NCI-H748 treated with DMSO at 0.1 percent for 48 hours (cell line): ENCODE results near the gene TEX44.
"Not testable (repeated sequence)": the region's sequence is repeated elsewhere in the genome, so short reads cannot be mapped to it uniquely, and the experiment has no call there.

Experiments
- DNase-seq: peaks from one replicate; lab custom pipeline; 2025; lab: John Stamatoyannopoulos, UW

Gene TEX44

DNA sequence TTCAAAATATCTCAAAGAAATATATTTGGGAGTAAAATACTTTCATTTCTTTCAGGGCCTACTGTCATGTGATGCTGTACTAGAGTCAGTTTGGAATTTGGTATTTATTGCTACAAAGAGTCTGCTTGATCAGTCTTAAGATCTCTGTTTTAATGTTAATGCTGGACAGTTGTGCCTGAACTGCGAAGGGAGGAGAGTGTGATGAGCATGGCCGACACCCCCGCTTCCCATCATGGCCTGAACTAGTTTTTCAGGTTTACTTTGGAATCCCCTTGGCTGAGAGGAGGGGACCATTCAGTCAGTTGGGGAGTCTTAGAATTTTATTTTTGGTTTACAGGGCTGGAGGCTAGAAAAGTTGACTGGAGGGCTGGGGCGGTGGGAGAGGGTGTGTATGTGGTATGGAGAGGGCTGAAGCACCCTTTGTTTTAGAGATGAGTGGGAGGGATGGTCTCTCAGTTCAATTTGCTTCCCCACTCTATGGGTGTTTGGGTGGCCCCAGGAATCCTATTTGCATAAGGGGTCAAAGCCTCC is 20.9 kb upstream of the TEX44 start:
- DNase-seq: no peak

DNA sequence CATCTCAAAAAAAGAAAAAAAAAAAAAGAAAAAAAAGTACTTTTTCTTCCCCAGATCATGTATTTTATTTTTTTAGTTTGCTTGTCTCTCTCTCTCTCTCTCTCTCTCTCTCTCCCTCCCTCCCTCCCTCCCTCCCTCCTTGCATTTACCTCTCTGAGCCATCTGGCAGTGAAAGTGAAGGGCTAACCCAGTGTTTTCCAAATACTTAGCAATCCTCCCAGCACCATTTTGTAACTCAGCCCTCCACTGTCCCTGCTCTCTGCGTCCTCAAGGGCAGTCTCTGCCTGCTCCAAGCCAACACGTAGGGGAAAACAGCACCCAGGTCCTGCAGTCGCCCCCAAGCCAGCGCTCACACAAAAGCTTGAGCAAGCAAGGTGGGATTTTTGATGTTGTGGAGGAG is 19.6 kb upstream of the TEX44 start:
- DNase-seq: no peak

DNA sequence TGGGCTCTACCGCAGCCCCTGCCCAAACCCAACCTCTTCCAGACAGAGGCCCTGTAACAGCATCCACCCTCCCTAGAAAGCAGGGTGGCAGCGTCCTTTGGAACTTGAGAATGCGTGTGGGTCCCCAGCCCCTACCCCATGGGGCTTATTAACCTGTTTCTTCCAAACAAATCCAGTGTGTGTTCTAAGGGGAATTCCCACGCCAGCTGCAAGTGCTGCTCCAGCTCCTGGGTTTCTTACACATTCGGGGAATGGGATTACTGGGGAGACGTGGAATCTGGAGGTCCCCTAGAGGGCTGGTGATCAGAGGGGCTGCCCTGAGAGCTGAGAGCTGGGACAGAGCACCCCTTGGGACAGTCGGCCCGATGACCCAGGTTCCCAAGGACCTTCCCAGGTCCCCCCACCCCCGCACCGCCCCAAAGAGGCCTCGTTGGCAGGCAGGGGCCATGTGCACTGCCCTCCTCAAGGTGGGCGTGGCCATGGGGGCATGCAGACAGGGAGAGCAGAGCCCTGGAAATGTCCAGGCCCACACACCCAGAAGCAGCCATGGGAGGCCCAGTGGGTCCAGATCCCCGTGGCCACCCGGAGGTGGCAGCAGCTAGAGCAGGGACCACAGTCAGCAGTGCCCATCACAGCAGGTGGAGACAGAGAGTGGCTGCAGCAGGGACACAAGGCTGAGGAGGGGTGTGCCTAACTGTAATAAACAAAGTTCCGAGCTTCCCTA is 18.8 kb upstream of the TEX44 start:
- DNase-seq: no peak

DNA sequence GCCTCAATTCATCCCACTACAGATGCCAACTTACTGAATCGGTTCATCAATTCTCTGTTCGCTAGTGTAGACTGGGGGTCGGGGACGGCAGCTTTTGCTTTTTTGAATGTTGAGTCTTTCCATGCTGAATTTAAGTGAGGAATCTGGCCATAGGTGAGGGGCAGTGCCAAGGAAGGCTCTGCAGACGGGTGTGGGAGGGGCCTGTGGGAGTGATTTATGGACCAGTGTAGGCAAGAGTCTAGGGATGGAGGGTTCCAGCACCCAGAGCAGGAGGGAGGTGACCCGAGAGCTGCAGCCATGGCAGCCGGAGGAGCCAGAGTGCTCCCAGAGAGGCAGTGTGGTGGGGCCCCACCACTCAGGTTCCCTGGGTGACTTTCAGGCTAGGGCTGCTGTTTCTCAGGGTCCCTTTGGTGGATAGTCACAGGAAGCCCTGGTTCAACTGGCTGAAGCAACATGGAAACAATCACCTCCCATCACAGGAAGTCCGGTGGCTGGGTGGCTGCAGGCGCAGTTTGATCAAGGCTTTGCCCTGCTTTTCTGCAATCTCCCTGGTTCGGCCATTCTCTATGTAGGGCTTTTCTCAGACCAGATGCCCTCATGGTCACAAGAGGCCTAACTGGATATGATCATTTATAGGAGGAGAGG is 16.9 kb upstream of the TEX44 start:
- DNase-seq: no peak

DNA sequence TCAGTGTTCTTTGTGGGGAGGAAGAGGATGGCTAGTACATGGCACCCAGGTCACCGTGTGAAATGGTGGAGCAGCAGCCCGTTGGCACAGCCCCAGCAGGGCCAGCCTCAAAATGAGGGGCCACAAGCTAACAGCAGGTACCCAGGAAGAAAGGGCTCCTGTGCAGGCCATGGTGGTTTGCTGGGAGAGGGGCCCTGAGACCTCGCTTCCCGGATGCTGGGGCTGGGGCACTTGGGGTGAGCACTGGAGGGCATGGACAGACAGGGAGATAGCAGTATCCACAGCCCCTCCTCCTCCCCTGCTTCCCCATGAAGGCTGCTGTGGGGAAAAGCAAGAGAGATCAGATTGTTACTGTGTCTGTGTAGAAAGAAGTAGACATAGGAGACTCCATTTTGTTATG is 16.2 kb upstream of the TEX44 start:
- DNase-seq: no peak

DNA sequence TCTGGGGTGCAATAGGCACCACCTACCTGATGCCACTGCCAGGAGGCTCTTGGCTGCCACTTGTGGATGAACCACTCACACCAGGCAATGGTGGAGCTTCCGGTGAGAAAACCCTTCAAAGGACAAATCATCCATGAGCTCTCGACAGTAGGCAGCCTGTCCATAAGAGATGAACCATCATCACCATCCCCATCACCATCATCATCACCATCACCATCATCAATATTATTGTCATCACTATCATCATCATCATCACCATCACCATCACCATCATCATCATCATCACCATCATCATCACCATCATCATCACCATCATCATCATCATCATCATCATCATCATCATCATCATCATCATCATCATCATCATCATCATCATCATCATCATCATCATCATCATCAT is 14.0 kb upstream of the TEX44 start:
- DNase-seq: not testable (repeated sequence)

DNA sequence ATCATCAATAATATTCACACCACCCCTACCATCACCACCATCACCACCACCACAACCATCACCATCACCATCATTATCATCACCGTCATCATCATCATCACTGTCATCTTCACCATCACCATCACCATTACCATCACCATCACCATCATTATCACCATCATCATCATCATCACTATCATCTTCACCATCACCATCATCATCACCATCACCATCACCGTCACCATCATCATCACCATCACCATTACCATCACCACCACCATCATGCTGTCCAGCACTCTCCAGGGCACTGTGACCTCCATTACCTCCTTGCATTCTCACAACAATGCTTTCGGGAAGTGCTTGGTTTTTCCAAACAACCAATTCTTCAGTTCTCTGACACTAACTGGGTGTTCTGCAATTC is 13.1 kb upstream of the TEX44 start:
- no peak for DNase-seq

DNA sequence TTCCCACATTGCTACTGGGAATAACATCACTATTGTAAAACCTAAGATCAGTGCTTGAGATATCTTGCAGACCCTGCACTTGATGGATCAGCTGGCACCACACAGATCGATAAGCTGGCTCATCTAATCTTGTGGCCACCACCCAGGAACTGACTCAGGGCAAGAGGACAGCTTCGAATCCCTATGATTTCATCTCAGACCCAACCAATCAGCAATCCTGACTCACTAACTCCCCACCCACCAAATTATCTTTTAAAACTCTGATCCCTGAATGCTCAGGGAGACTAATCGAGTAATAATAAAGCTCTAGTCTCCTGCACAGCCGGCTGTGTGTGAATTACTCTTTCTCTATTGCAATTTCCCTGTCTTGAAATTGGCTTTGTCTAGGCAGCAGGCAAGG is 11.3 kb upstream of the TEX44 start:
- no peak for DNase-seq

DNA sequence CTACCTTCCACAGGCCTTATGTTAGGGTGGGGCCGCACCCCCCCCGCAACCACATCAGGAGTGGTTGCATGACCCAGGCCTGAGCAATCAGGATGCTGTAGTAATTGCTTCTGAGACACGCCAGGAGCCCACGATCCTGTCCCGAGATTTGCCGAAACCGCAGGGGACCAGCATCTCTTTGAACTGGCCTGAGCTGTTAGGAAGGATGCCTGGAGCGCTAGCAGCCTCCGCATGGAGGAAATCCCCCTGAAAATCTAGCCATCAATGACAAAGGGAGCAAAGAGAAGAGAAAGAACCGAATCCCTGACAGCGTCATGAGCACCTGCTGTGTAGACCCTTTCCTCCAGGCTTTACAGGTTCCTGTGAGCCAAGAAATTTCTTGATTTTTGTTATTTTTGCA is 8.7 kb upstream of the TEX44 start:
- DNase-seq: no peak

DNA sequence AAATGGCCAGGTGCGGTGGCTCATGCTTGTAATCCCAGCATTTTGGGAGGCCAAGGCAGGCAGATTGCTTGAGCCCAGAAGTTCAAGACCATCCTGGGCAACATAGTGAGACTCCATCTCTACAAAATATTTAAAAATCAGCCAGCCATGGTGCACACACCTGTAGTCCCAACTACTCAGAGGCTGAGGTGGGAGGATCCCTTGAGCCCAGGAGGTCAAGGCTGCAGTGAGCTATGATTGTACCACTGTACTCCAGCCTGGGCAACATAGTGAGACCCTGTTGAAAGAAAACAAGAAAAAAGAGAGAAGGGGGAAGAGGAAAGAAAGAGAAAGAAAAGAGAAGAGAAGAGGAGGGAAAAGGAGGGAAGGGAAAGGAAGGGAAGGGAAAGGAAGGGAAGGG is 4.9 kb upstream of the TEX44 start:
- DNase-seq: not testable (repeated sequence)

DNA sequence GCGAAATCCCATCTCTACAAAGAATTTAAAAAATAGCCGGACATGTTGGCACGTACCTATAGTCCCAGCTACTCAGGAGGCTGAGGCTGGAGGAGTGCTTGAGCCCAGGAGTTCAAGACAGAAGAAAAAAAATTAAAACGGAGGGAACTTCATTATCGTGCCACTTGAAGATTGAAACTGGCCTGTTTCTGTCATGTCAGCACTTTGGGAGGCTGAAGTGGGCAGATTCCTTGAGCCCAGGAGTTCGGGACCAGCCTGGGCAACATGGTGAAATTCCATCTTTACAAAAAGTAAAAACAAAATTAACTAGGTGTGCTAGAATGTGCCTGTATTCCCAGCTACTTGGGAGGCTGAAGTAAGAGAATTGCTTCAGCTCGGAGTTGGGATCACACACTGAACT is 3.0 kb upstream of the TEX44 start:
- no peak for DNase-seq

DNA sequence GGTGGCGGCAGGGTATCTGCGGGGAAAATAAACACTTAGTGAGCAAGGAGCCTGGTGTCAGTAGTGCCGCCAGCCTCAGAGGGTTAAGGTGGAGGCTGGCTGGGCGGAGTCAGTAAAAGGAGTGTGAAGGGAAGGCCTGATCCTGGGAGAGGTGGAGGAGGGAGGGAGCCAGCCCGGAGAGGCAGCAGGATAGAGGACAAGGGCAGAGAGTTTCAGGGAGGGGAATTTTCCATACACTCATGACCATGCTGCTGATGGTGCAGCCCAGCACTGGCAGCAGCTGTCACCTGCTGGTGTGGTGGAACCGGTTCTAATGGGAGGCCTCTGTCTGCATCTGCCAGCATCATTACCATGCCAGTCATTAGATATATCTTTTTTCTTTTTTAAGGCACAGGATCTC is 2.0 kb upstream of the TEX44 start:
- no peak for DNase-seq

DNA sequence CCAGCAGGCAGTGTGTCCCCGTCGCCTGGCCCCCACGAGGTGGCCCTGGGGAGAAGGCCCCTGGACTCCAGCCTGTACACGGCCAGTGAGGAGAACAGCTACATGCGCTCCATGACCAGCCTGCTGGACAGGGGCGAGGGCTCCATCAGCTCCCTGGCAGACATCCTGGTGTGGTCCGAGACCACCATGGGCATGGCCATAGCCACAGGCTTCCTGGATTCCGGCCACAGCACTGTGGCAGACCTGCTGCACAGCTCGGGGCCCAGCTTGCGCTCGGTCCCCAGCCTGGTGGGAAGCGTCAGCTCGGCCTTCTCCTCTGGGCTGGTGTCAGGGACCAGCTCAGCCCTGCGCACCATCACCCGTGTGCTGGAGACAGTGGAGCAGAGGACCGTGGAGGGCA is 1.0 kb downstream of the TEX44 start:
- DNase-seq: no peak

DNA sequence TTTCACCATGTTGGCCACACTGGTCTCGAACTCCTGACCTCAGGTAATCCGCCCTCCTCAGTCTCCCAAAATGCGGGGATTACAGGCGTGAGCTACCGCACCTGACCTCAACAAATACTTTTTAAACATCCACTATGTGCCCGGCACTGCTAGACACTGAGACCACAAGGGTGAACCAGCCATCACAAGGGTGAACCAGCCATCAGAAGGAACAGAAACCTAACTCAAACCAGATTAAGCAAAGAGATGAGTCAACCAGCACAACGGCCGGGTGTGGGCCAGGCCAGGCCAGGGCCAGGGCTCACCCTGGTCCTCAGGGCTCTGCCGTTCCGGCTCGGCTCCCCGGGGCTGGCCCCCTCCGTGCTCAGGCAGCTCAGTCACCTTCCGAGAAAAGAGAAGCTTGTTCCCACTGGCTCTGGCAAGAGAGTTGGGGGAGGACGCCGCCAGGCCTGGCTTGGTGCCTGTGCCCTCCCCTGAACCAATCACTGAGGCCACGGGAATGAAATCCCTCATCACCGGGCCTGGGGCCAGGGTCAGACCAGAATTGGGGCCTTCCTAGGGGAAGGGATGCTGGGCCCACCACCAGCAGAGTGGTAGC is 4.4 kb downstream of the TEX44 start:
- DNase-seq: no peak

DNA sequence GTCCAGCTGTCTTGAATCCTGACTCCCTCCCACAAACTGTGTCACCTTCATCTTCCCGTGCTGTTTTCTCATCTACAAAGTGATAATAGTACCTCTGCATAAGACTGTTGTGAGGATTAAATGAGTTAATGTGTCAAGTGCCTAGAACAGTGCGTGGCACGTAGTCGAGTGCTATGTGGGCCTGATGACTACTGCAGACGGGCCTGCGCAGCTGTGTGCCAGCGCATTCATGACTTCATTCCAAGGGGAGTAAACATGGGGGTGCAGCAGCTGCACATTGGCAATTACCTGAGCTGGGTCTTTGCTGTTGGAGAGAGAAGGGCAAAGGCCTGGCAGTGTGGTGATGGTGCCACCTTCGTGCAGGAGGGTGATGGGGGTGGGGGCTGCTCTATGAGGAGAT is 5.0 kb downstream of the TEX44 start:
- no peak for DNase-seq

DNA sequence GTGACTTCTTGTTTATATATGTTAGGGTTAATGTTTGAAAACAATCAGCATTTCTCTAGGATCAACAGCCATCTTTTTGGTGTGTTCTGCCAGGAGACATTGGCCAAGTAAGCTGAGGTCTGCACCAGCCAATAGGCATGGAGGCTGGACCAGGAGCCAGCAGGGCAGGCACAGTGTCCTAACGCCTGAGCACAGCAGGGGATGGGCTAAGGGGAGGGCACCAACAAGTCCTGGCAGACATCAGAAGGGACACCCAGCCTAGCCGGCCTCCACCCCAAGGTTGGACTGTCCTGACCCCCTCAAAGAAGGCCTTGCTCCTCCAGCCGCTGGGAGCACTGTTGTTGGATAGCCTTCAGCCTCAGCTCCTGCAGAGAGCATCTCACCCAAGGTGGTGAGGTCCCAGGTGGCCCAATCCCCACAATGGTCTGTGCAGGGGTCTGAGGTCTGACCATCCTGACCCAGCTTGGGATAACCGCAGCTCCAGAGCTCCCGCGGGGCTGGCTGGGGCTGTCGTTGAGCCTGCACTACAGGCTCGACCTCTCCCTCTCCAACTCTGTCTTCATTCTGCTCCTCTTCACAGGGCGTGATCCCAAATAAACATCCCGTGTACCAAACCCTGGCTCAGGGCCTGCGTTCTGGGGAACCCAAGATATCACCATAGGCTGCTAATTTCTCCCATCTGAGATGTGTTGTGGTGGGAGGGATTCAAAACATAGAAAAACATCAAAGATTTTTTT is 8.1 kb downstream of the TEX44 start:
- DNase-seq: no peak

DNA sequence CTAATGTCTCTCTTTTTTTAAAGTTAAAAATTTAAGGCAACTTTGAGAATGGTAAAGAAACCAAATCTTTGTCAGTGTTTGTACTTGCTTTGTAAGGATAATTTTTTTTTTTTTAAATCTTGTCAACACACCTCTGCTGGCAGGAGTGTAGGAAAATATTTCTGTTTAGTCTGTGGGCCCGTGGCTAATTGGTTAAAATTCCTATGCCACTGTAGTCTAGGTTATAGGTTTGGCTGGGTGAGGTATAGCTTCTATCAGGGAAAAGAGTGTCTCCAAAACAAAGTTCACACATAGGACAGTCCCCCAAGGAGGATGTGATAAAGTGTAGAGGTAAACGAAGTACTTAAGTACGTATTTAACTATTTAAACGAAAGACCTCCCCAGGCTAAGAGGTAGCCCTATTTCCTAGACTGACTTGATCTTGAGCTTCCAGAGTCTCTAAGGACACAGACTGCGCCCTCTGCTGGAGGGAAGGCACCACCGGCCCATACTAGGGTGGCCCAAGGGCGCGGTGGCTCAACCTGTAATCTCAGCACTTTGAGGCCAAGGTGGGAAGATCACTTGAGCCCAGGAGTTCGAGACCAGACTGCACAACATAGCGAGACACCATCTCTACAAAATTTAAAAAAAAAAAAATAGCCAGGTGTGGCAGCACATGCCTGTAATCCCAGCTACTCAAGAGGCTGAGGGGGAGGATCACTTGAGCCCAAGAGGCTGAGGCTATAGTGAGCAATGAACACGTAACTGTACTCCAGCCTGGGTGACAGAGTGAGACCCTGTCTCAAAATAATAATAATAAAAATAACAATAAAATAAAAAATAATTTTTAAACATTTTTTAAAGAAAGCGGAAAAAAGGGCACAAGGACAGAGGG is 8.9 kb downstream of the TEX44 start:
- peak; percentile 66 for DNase-seq

DNA sequence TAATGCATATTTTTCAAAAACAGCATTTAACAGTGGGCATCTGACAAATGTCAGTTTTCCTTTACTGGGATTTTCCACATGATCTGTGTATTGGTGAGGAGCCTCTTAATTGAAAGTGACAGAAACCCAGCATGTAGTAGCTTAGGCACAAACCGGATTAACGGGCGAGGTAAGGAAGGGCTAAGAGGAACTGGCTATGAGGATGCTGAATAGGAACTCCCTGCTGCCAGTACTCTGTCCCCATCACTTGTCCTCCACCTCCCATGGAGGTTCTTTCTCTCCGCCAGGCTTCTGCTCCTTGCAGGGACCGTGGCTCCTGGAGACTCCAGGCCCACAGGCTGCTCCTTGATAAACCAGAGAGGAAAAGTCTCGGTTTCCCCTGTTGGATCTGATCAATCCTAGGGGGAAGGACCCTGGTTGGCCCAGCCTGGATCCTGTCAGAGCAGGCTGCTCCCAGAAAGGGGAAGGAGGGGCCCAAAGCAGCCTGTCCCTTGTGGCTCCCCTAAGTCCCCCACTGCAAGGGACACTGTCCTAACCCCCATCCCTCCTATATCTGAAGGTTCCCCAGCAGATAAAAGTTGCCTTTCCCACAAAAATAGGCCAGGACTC is 10.3 kb downstream of the TEX44 start:
- no peak for DNase-seq

DNA sequence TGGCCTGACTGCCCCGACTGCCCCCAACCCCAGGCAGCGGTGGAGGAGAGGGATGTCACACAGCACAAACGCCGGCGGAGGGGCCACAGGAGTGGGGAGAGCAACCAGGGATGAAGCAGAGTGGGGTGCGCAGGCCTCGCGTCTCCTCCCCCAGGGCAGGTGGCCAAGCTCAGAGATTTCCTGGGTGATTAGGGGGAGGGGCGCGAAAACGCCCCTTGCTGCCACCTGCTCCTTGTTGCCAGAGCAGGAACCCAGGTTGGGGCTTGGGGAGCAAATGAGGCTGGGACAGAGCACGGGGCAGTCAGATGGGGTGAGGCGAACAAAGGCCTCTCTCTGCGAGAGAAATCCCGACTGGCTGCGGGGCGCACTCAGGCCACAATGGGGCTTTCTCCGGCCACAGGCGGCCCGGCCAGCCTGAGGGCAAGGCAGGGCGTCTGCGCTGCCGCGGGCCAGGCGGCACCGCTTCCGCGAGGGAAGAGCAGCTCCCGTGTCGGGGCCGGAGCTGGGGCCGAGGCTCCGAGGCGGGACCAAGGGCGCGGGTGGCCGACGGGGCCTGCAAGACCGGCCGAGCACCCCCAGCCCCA is 11.5 kb downstream of the TEX44 start:
- no peak for DNase-seq

DNA sequence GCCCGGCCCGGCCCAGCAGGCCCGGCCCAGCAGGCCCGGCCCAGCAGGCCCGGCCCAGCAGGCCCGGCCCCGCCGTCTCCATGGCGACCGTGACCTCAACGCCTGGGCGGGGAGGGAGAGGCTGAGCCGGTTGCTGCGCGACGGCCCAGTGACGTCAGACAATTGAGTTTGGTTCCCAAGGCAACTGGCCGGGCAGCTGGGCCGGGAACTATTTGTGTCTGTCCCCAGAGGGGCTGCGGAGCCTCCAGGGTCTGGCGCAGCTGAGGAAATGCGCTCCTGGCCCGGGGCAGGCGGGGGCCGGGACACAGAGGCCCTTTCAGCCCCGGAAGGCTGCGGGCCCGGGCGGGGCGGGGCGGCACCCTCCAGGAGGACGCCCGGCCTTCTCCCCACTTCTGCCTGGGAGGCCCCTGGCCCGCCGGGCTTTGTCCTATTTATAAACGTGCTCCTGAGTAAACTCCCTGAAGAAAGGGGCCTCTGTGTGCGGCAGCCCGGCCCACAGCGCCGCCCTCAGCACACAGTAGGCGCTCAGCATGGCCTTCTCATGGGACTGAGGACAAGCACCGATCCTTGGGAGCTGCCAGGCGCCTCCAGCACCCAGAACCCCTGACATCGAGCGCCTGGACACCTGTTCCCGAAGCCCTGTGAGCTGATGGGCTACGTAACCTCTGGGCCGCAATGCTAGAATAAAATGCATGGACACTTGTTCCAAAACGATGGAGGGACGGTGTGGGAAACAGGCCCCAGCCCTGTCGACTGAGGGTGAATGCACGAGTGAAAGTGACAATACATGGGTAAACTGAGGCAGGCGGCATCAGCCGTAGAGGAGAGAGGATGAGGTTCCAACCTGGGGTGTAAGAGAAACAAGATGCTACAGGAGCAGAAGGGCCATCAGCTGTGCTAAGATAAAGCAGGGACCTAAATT is 12.3 kb downstream of the TEX44 start:
- peak; percentile 94 for DNase-seq
